ENCODE measurements around the gene FSIP2. TPM values are rescaled to one million over a fixed set of nuclear protein-coding genes. Genes with fewer than 3 reads are reported as not detected.

FSIP2 gene
- total and polyA plus RNA-seq, 5 donors from 2014 or later = 0.03 to 0.32 TPM; not detected in 3

- Histone ChIP-seq H3K27me3 (ENCODE audit: control insufficient read depth, insufficient read depth, low read length) (no peaks in the 10 kb centered on the region), H3K9me3 (ENCODE audit: control insufficient read depth in 2 of 2, low read length in 2 of 2) (no peaks in the 10 kb centered on the region), H3K4me1 (ENCODE audit: control insufficient read depth, insufficient read depth, low read length, poor library complexity, severe bottlenecking) (no peaks in the 10 kb centered on the region), H3K27ac (ENCODE audit: insufficient read depth, low read length, poor library complexity, severe bottlenecking) (no peak overlapping the region), H3K36me3 (ENCODE audit: control insufficient read depth, insufficient read depth, low read length) (no peaks in the 10 kb centered on the region), H3K4me3 (ENCODE audit: low read depth, low read length) (no peak overlapping the region)
- Mint-ChIP-seq H3K9me3 (peaks cover 1 to 15% (median 9%) of the 10 kb centered on the region in 7 donors), H3K4me3 (no peak overlapping the region), H3K27me3 (no peaks in the 10 kb centered on the region), H3K4me1 (no peaks in the 10 kb centered on the region), H3K36me3 (no peaks in the 10 kb centered on the region), H3K27ac (no peak overlapping the region)
- DNase-seq (no peak), ATAC-seq (ENCODE audit: low read depth in 2 of 2) (no peak)
These were observed 73.0 kb downstream of the FSIP2 start for GRCh38 chr2:185811580-185811979.

DNA sequence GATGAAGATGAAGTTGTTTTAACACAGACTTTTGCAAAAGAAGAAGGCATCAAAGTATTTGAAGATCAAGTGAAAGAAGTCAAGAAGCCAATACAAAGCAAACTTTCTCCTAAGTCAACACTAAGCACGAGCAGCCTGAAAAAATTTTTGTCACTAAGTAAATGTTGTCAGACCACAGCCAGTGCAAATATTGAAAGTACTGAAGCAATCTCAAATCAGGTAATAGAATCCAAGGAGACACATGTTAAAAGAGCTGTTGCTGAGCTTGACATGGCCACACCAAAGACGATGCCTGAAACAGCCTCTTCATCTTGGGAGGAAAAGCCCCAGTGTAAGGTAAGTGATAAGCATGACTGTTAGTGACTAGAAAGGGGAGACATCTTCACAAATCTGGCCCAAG is 75.1 kb downstream of the FSIP2 start:
- DNase-seq = no peak
- no peaks in the 10 kb centered on the region for H3K36me3 Mint-ChIP-seq
- H3K4me1 Mint-ChIP-seq = no peaks in the 10 kb centered on the region
- H3K9me3 Mint-ChIP-seq = peaks cover 1 to 20% (median 14%) of the 10 kb centered on the region in 7 donors
- H3K27ac Mint-ChIP-seq = no peak overlapping the region
- Histone ChIP-seq H3K36me3 (ENCODE audit: control insufficient read depth, insufficient read depth, low read length) (no peaks in the 10 kb centered on the region), H3K4me1 (ENCODE audit: control insufficient read depth, insufficient read depth, low read length, poor library complexity, severe bottlenecking) (no peaks in the 10 kb centered on the region), H3K9me3 (ENCODE audit: control insufficient read depth in 2 of 2, low read length in 2 of 2) (no peaks in the 10 kb centered on the region), H3K27me3 (ENCODE audit: control insufficient read depth, insufficient read depth, low read length) (no peaks in the 10 kb centered on the region), H3K4me3 (ENCODE audit: low read depth, low read length) (no peak overlapping the region), H3K27ac (ENCODE audit: insufficient read depth, low read length, poor library complexity, severe bottlenecking) (no peak overlapping the region)
- ATAC-seq (ENCODE audit: low read depth in 2 of 2) = no peak
- H3K27me3 Mint-ChIP-seq = no peaks in the 10 kb centered on the region
- no peak overlapping the region for H3K4me3 Mint-ChIP-seq

- no peaks in the 10 kb centered on the region for H3K4me1 Mint-ChIP-seq
- H3K4me3 Mint-ChIP-seq = no peak overlapping the region
- no peaks in the 10 kb centered on the region for H3K27me3 Mint-ChIP-seq
- Histone ChIP-seq H3K27ac (ENCODE audit: insufficient read depth, low read length, poor library complexity, severe bottlenecking) (no peak overlapping the region), H3K4me3 (ENCODE audit: low read depth, low read length) (no peak overlapping the region), H3K27me3 (ENCODE audit: control insufficient read depth, insufficient read depth, low read length) (no peaks in the 10 kb centered on the region), H3K36me3 (ENCODE audit: control insufficient read depth, insufficient read depth, low read length) (no peaks in the 10 kb centered on the region), H3K4me1 (ENCODE audit: control insufficient read depth, insufficient read depth, low read length, poor library complexity, severe bottlenecking) (no peaks in the 10 kb centered on the region), H3K9me3 (ENCODE audit: control insufficient read depth in 2 of 2, low read length in 2 of 2) (no peaks in the 10 kb centered on the region)
- ATAC-seq (ENCODE audit: low read depth in 2 of 2) (no peak), DNase-seq (no peak)
- H3K36me3 Mint-ChIP-seq = no peaks in the 10 kb centered on the region
- H3K9me3 Mint-ChIP-seq = peaks cover 0 to 24% (median 13%) of the 10 kb centered on the region in 7 donors
- no peak overlapping the region for H3K27ac Mint-ChIP-seq
These were observed 79.4 kb downstream of the FSIP2 start for GRCh38 chr2:185817991-185818390.

- Histone ChIP-seq H3K27ac (ENCODE audit: insufficient read depth, low read length, poor library complexity, severe bottlenecking) (no peak overlapping the region), H3K36me3 (ENCODE audit: control insufficient read depth, insufficient read depth, low read length) (no peaks in the 10 kb centered on the region), H3K4me3 (ENCODE audit: low read depth, low read length) (no peak overlapping the region), H3K9me3 (ENCODE audit: control insufficient read depth in 2 of 2, low read length in 2 of 2) (no peaks in the 10 kb centered on the region), H3K4me1 (ENCODE audit: control insufficient read depth, insufficient read depth, low read length, poor library complexity, severe bottlenecking) (no peaks in the 10 kb centered on the region), H3K27me3 (ENCODE audit: control insufficient read depth, insufficient read depth, low read length) (no peaks in the 10 kb centered on the region)
- ATAC-seq (ENCODE audit: low read depth in 2 of 2) (no peak), DNase-seq (no peak)
- no peaks in the 10 kb centered on the region for H3K4me1 Mint-ChIP-seq
- no peak overlapping the region for H3K27ac Mint-ChIP-seq
- no peaks in the 10 kb centered on the region for H3K36me3 Mint-ChIP-seq
- no peak overlapping the region for H3K4me3 Mint-ChIP-seq
- peaks cover 0 to 33% (median 9%) of the 10 kb centered on the region in 7 donors for H3K9me3 Mint-ChIP-seq
- H3K27me3 Mint-ChIP-seq = no peaks in the 10 kb centered on the region
These were observed 82.9 kb downstream of the FSIP2 start for GRCh38 chr2:185821467-185821866.

DNA sequence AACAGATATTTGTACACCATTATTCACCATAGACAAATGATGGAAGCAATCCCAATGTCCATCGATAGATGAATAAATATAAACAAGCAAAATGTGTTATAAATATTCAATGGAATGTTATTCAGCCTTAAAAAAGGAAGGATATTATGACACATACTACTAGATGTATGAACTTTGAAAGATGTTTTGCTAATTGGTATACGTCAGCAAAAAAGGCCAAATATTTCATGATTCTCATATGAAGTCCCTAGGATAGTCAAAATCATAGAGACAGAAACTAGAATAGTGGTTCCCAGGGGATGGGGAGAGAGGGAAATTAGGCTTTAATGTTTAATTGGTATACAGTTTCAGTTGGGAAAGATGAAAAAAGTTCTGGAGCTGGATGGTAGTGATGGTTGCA is 85.2 kb downstream of the FSIP2 start:
- no peaks in the 10 kb centered on the region for H3K9me3 ChIP-seq (ENCODE audit: control insufficient read depth in 2 of 2, low read length in 2 of 2)
- Mint-ChIP-seq H3K4me3 (no peak overlapping the region), H3K9me3 (peaks cover 0 to 29% (median 9%) of the 10 kb centered on the region in 7 donors), H3K27ac (no peak overlapping the region), H3K4me1 (no peaks in the 10 kb centered on the region), H3K36me3 (no peaks in the 10 kb centered on the region), H3K27me3 (no peaks in the 10 kb centered on the region)
- no peaks in the 10 kb centered on the region for H3K4me1 ChIP-seq (ENCODE audit: control insufficient read depth, insufficient read depth, low read length, poor library complexity, severe bottlenecking)
- H3K27ac ChIP-seq (ENCODE audit: insufficient read depth, low read length, poor library complexity, severe bottlenecking) = no peak overlapping the region
- DNase-seq (no peak), ATAC-seq (ENCODE audit: low read depth in 2 of 2) (no peak)
- no peaks in the 10 kb centered on the region for H3K36me3 ChIP-seq (ENCODE audit: control insufficient read depth, insufficient read depth, low read length)
- H3K27me3 ChIP-seq (ENCODE audit: control insufficient read depth, insufficient read depth, low read length) = no peaks in the 10 kb centered on the region
- H3K4me3 ChIP-seq (ENCODE audit: low read depth, low read length) = no peak overlapping the region

GRCh38 chr2:185825557-185825956 is 87.0 kb downstream of the FSIP2 start:
- Histone ChIP-seq H3K27me3 (ENCODE audit: control insufficient read depth, insufficient read depth, low read length) (no peaks in the 10 kb centered on the region), H3K36me3 (ENCODE audit: control insufficient read depth, insufficient read depth, low read length) (no peaks in the 10 kb centered on the region), H3K4me3 (ENCODE audit: low read depth, low read length) (no peak overlapping the region), H3K9me3 (ENCODE audit: control insufficient read depth in 2 of 2, low read length in 2 of 2) (no peaks in the 10 kb centered on the region), H3K4me1 (ENCODE audit: control insufficient read depth, insufficient read depth, low read length, poor library complexity, severe bottlenecking) (no peaks in the 10 kb centered on the region), H3K27ac (ENCODE audit: insufficient read depth, low read length, poor library complexity, severe bottlenecking) (no peak overlapping the region)
- Mint-ChIP-seq H3K4me1 (no peaks in the 10 kb centered on the region), H3K36me3 (no peaks in the 10 kb centered on the region), H3K9me3 (peaks cover 0 to 25% (median 6%) of the 10 kb centered on the region in 7 donors), H3K4me3 (no peak overlapping the region), H3K27ac (no peak overlapping the region), H3K27me3 (no peaks in the 10 kb centered on the region)
- DNase-seq (no peak), ATAC-seq (ENCODE audit: low read depth in 2 of 2) (no peak)

- ATAC-seq (ENCODE audit: low read depth in 2 of 2) (no peak), DNase-seq (no peak)
- Histone ChIP-seq H3K27ac (ENCODE audit: insufficient read depth, low read length, poor library complexity, severe bottlenecking) (no peak overlapping the region), H3K9me3 (ENCODE audit: control insufficient read depth in 2 of 2, low read length in 2 of 2) (no peaks in the 10 kb centered on the region), H3K27me3 (ENCODE audit: control insufficient read depth, insufficient read depth, low read length) (no peaks in the 10 kb centered on the region), H3K36me3 (ENCODE audit: control insufficient read depth, insufficient read depth, low read length) (no peaks in the 10 kb centered on the region), H3K4me1 (ENCODE audit: control insufficient read depth, insufficient read depth, low read length, poor library complexity, severe bottlenecking) (no peaks in the 10 kb centered on the region), H3K4me3 (ENCODE audit: low read depth, low read length) (no peak overlapping the region)
- Mint-ChIP-seq H3K4me1 (no peaks in the 10 kb centered on the region), H3K27me3 (no peaks in the 10 kb centered on the region), H3K36me3 (no peaks in the 10 kb centered on the region), H3K4me3 (no peak overlapping the region), H3K27ac (no peak overlapping the region), H3K9me3 (peaks cover 0 to 21% (median 6%) of the 10 kb centered on the region in 7 donors)
These were observed 89.7 kb downstream of the FSIP2 start for GRCh38 chr2:185828326-185828725.

- no peak overlapping the region for H3K4me3 Mint-ChIP-seq
- no peaks in the 10 kb centered on the region for H3K27me3 Mint-ChIP-seq
- no peaks in the 10 kb centered on the region for H3K27me3 ChIP-seq (ENCODE audit: control insufficient read depth, insufficient read depth, low read length)
- H3K36me3 Mint-ChIP-seq = no peaks in the 10 kb centered on the region
- H3K27ac ChIP-seq (ENCODE audit: insufficient read depth, low read length, poor library complexity, severe bottlenecking) = no peak overlapping the region
- peaks cover 0 to 7% of the 10 kb centered on the region in 2 experiments for H3K9me3 ChIP-seq (ENCODE audit: control insufficient read depth in 2 of 2, low read length in 2 of 2)
- DNase-seq (no peak), ATAC-seq (ENCODE audit: low read depth in 2 of 2) (no peak)
- H3K4me3 ChIP-seq (ENCODE audit: low read depth, low read length) = no peak overlapping the region
- no peaks in the 10 kb centered on the region for H3K4me1 ChIP-seq (ENCODE audit: control insufficient read depth, insufficient read depth, low read length, poor library complexity, severe bottlenecking)
- H3K4me1 Mint-ChIP-seq = no peaks in the 10 kb centered on the region
- no peaks in the 10 kb centered on the region for H3K36me3 ChIP-seq (ENCODE audit: control insufficient read depth, insufficient read depth, low read length)
- no peak overlapping the region for H3K27ac Mint-ChIP-seq
- H3K9me3 Mint-ChIP-seq = peaks cover 0 to 23% (median 4%) of the 10 kb centered on the region in 7 donors
These were observed 95.3 kb downstream of the FSIP2 start for GRCh38 chr2:185833864-185834263.

Measured in CD4-positive, CD25-positive, alpha-beta regulatory T cell (primary cell).